HG03558 (cell line): ENCODE data around the gene ANKFN1.

ENCODE experiments used
- ATAC-seq: cut with Tn5 transposase; IDR thresholded peaks from one replicate; pipeline ENCODE4 v1.9.1; 2021; ENCODE audit warnings: moderate number of reproducible peaks; ENCODE audit not compliant: unreplicated experiment; ENCODE audit errors: extremely low read depth

Gene ANKFN1

DNA sequence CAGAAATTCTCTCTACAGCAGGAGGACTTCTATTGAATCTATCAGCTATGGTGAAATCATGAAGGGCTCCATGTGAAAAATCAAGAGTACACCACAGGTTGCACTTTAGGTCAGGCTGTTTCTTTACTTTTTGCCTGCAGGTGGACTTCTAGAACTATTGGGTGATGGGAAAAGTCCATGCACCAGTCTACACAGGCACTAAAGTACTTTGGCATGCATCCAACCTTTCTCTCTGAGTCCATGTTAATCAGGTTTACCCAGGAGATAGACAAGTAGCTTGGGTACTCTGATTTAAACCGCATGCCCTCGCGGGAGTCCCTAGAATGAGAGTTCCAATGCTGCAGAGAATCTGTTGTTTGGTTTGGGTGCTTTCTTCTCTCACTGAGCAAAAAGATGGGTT lies 9.1 kb upstream of the ANKFN1 start:
- ATAC-seq = no peak

DNA sequence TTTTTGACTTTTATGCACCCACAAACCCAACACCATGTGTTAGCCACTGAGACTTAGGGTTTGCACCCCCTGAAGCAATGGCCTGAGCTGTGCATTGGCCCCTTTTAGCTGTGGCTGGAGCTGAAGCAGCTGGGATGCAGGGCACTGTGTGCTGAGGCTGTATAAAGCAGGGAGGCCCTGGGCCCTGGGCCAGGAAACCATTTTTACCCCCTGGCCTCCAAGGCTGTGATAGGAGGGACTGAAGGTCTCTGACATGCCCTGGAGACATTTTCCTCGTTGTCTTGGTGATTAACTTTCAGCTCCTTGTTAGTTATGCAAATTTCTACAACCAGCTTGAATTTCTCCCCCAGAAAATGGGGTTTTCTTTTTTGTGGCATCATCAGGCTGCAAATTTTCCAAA lies 6.7 kb upstream of the ANKFN1 start:
- ATAC-seq = no peak

DNA sequence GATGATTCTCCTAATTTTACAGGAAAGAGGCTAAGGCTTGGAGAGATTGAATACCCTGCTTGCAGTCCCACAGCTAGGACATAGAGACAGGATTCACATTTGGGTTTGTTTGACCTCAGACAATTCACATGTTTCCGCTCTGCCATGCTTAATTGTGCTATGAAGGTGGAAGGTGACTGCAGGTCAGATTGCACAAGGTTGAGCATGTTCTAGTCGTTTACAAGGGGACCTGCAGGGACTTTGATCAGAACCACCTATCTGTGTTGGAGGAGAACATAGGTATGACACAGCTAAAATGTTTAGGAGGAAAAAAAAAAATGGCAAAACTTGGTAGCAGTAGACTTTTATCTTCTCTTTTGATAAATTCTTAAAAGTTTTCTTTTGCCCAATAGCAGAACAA lies 4.9 kb upstream of the ANKFN1 start:
- no peak for ATAC-seq

DNA sequence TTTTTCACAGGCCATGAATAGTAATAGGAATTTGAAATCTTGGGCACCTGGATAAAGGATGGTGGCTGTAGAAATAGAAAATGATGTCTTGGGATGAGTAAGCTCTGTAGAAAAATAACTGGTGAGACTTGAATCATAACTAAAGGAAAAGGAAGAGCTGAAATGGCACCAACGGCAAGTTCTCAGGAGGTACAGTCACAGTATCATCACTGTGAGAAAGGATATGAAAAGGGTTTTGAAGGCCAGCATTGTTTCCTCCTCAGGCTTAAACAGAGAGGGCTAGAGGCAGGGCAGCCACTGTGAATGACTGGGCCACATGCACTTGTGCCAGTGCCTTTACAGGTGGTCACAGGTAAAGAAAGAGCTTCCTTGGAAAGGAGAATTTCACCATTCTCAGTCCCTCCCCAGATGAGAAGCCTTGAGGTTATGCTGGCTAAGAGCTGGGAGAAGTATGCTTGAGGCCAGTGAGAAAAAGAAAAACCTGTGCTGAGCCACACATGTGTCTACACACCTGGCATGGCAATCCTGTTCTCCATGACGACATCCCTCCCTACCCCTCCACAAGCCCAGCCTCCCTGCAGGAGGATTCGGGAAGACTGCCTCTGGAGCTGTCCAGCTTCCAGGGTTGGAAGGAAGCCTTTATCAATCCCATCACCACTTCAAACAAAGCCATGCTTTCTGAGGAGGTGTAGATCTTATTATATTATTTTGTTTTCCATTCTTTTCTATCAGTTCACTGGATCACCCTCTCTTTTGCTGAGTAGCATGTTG lies 3.8 kb upstream of the ANKFN1 start:
- no peak for ATAC-seq

DNA sequence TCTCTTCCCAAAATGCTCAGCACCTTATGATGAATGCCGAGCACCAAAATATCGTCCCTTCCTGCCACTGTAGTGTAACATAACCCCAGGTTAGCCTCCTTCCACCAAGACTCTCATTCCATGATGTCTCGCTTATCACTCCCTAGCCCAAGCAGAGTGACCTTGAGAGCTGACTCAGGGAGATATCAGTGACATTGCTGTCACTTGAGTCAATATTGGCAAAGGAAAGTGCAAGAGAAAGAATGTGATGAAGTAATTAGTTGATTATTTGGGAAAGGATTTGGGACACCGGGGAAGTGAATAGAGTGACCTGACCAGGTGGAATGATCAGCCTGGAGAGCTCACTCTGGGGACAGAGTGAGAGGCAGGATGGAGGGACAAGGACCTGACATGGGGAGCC lies 2.6 kb upstream of the ANKFN1 start:
- ATAC-seq = no peak

DNA sequence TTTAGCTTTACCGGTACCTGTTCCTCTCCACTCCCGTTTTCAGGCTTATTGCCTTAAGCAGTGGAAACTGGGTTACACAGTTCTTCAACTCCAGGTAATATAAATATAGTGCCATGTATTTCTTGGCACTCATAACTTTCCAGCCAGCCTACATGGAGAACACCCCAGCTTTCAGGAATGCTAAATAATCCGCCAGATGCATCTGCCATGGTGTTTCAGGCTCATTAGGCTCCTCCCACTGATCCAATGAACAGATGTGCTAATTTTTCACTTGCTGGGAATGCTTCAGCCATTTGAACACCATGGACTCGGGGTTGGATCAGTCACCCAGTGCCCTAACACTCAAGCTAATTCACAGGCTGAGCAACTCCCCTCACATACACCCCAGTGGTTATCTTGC lies 4.6 kb downstream of the ANKFN1 start:
- ATAC-seq = no peak

DNA sequence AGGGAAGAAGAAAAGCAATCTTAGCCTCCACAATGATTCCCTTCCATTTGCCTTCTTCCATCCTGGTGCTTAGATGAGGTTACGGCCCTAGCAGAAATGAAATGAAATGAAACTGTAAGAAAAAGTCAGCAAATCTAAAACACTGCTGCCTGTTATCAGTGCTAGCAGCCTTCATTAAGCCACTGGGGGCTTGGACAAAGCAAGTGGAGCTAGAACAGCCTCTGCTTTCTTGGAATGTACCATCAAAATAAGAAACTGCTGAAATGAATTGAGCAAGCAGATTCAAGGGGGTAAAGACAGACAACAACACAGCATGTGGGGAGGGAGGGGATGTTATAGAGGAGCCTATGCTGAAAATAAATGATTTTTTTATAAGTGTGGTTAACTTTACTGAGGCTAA lies 5.1 kb downstream of the ANKFN1 start:
- no peak for ATAC-seq

DNA sequence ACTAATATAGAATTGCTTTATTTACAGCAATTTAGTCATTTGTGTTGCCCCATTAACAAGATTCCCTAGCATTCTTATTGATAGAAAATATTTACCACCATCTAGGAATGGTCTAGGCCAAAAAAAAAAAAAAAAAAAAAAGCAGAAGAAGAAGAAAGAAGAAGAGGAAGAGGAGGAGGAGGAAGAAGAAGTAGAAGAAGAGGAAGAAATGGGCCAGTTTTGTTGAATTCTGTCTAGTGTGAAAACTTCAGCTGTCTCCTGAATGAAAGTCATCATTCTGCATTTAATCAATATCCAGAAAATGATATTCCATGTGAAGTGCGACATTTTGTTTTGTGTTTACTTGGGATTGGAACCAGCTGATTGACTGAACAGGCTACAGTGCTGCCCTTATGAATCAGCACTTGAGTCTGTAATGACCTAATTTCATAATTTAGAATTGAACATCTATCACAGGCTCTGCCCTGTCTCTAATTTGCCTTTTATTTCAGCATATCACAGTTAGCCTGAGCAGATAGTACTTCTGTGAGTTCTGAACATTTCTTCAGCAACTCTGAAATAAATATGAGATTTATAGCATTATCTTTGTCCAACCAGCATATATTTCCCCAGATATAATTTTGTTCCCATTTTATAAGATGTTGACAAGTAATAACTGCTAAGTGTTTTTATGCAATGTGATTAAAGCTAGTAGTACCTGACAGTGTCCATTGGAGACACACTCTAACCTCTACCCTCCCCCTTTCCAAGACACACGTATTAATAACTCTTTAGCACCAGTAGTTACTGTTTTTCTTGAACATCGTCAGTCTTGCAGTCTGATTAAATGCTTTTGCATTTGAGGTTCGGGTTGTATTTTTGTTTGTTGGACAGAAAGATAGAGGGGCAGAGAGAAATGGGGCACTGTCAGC lies 5.9 kb downstream of the ANKFN1 start:
- no peak for ATAC-seq

DNA sequence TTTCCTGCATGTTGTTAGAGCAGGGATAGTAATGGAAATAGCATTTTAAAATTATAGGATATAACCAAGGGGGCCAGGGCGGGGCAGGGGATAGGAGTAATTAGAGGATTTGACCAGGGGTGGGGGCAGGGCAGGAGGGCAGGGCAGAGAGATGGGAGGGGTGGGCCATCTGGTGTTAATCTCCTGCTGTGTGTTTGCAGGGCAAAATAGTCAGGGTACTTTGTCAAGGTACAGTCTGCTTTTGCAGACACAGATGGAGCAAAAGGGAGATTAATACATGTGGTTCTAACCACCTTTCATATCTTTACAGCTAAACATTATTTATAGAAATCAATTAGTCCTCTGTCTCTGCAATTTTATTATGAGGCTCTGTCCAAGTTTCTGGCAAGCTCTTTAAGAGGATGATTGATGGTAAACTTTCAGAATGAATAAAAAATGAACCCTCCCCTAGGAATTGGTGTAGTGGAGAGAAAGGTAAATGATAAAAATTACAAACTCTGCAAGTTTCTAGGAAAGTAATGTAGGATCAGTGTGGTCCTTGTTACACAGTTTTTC lies 6.6 kb downstream of the ANKFN1 start:
- ATAC-seq = no peak

DNA sequence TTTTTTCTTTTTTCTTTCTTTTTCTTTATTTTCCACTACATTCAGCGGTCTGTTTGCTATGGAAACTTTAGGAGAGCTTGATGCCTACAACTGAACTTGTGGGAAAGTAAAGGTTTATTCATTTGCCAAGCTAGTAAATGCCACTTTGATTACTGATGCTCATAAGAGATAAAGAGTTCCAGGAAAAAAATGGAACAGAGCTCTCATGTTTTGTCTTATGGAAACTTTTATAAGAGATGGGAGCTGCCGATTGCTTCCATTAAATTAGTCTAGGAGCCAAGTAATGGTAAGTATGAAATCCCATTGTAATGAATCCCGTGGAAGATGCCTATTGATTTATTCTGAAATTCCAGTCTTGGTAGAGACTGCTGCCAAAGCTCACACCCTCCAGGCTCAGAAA lies 7.1 kb downstream of the ANKFN1 start:
- no peak for ATAC-seq

DNA sequence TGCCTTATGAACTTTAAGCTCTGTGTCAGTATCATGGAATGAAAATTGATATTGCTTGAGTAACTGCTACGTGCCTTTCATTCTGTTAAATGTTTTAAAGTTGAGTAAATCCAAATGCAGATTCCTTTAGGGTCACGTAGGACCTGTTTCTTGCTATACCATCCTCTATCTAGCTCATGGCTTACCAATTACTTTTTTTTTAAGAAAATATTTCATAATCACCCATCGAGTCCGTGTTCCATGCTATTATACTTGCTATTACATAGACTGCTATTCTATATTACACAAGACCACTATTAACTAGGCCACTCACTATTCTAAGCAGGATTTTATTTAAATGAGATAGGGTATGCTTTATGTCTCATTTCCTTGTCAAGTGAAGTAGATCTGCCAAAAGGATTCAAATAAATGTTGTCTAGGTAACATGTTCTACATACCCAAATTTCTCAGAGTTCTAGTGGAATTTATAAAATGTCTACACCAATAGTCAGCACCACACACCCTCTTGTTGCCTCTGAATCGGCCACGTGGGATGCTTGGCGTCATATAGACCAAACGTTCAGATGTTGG lies 11.9 kb downstream of the ANKFN1 start:
- no peak for ATAC-seq

DNA sequence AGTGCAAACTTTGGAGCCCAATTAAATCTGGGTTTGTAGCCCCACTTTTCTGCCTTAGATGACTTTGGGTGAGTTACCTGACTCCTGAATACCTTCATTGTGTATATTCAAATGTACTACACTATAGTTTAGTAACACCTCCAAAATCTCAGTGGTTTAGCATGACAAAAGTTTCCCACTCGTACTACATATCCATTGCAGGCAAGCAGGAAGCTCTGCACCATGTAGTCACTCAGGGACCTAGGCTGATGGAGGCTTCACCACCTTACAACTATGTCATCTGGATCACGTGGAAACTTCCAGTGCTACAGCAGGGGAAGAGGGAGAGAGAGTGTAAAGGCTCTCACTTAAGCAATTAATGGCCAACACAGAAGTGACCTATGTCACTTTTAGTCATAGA lies 14.2 kb downstream of the ANKFN1 start:
- no peak for ATAC-seq

DNA sequence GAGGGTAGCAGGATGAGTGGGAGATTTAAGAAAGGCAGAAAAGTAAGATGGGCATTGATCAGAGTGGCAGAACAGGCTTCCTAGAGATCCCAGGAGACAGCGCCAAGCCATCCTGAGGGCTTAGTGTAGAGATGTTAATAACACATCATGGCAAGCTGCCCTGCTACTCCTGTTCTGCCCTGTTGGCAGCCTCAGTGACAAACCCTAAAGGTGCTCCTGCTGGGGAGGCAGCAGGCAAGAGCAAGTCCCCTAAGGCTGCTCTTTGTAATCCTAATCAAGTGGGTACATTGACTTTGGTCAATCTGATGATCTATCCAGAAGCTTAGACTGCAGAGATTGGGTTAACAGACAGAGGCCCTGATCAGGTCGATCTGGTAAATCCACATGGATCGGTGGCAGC lies 16.3 kb downstream of the ANKFN1 start:
- no peak for ATAC-seq

DNA sequence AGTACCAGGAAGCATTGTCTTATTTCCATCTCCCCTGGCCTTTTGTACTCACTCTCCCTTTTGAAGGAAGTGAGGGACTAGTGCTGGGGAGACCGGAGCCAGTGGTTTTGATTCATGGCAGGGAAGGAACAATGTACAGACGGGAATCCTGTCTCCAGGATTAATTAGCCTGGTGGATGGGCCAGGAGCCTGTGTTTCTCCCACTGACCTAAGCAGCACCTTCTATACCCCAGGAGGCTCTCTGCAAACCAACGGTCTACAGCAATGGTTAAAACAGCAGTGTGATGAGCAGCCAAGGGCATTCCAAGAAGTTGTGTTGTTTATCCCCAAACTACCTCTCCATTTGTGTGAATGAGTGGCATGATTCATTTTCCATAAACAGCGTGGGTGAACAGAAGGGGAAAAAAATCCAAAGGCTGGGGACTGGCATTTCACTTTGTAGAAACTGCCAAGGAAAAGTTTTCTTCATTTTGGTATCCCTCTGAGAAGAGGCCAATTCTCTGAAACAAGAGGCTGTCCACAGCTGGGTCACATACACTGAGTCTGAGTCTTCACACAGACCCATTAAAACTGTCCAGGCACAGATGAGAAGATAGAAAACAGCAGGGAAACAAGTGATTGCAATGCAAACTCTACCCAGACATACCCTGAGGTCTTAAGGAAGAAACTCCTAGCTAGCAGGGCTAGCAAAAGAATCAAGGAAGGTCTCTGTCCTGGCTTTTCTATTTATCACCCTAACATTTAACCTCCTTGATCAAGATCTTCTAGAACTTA lies 18.1 kb downstream of the ANKFN1 start:
- ATAC-seq = no peak

DNA sequence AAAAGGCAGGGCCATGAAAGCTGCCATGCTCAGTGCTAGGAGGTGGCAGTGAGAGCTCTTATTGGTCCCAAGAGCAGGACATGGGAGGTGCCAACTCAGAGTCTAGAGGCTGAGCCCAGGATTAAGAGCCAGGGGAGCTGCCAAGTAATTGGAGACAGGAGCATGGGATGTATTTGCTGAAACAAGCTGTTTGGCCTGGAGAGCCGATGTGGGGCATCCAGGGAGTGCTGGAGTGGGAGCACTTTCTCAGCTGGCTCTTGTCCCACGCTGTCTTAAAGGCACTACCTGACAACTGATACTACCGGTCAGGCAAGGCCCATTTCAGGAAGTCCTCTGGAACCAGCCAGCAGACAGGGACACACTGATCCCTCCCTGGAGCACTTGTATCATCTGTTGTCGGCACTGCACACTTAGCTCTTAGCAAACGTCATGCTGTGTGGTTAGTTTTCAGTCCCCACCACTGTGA lies 19.3 kb downstream of the ANKFN1 start:
- no peak for ATAC-seq

DNA sequence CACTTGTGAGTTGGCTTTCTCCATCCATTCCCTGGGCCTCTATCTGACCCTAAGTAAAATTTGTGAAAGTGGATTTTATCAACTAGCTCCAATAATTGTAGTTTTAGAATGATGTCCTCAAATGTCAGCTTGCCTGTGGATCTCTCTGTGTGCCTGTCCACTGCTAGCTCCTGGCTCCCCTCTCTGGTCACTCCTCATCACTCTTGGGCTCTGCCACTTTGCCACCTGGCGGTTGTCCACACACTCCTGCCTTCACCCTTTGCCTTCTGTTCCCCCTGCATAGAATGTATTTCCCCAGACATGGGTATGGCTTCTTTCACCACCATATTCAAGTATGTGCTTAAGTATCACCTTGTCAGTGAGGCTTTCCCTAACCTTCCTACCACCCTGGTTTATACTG lies 19.8 kb downstream of the ANKFN1 start:
- ATAC-seq = no peak

DNA sequence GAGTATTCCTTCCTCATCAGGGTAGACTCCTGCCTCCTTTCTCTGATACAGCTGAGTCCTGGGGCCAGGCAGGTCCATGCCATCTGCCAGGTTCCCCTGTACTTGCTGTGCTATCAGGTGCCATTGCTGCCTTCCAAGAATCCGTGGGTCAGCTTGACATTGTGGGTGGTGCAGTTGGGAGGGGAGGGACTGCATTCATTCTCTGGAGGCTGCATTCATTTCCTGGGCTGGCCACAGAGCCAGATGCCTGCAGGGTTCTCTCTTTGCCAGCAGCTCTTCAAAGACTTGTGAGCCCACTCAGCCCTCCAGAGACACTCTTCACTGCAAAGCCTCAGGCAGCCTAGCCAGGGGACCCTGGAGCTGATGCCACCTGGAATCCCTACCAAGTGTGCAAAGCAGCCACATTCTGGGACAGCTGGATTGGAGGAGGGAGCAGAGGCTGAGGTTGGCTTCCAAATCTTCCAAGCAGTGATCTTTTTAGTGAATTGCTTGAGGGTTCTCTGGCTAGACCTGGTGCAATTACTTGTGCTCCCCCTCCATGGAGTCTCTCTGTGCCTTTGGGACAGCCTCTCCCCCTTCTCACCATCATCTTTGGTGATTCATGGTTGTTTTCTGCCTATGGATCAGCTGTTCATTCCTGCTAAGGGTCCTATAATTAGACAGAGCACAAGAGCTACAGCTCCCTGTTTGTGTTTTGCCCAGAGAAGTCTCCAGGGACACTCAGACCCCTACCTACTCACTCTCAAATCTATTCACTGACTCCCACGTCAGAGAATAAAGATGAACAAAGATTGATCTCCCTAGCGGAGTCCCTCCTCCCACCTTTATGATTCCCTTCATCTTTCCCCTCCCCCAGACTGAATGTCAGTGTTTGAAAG lies 20.9 kb downstream of the ANKFN1 start:
- no peak for ATAC-seq

DNA sequence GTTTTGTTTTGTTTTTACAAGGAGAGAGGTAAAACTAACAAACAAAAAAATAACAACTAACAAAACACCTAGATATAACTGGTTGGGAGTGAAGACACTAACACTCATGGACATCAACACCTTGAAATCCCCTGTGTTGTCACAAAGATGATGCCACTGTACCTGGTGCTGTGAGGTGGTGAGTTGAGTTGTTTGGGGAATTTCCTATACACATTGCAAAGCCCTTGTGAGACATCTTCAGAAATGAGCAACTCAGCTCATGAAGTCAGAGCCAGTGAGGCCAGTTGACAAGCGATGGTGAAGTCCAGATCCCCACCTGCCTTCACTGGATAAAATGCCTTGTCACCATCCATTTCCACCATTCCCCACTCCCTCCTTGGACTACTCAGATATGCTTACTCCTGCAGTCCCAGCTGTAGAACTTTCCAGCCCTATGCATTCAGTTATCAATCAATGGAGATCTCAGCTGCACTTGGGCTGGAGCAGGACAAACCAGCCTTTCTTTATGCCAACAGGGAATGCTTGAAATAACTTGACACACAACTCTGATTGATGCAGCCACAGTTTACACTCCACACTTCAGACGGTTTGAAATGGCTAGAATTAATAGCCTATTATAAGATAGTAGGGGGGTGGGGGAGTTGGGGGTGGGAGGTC lies 22.2 kb downstream of the ANKFN1 start:
- ATAC-seq = no peak

DNA sequence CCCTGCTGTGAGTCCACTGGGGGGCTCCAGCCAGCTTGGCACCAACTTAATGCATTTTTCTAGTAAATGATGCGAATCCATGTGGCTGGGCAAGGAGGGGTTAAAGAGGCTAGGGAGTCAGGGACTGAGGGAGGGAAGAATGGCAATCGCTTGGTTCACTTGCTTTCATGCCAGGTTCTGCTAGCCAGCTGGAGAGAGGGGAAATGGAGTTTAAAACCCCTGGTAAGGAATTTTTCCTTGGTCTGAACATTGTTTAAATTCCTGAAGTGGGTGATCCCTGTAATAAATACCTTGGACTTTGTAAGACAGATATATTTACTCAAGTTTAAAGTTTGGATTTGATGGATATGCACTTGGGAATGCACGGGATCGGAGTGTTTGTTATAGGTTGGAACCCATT lies 22.8 kb downstream of the ANKFN1 start:
- ATAC-seq = no peak
